ENCODE measurements around the gene PTGS2.

DNA sequence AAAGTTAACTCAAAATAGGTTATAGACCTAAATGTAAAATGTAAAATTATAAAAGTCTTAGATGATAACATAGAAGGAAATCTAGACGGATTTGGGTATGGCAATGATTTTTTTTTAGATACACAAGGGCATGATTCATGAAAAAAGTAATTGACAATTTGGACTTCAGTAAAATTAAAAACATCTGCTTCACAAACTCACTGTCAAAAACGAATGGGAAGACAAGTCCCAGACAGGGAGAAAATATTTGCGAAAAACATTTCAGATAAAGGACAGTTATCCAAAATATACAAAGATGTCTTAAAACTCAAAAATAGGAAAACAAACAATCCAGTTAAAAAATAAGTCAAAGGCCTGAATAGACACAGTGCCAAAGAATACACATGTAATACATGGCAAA is 9.7 kb upstream of the PTGS2 start:
- TF ChIP-seq SRF (IDR thresholded peaks at IDR 0.05; ENCODE audit: low read depth, low read length) (no peak), CREB1 (IDR thresholded peaks at IDR 0.05) (no peak), POU5F1 (IDR thresholded peaks at IDR 0.05; ENCODE audit: low read depth, low read length) (no peak), POLR2AphosphoS5 (IDR thresholded peaks at IDR 0.05; ENCODE audit: low read depth, low read length) (no peak), POLR2A (IDR thresholded peaks at IDR 0.05; ENCODE audit: control extremely low read depth in 1 of 2, low read depth in 2 of 2, low read length in 2 of 2) (no peak), EZH2 (IDR thresholded peaks at IDR 0.05; ENCODE audit: low read depth, low read length, severe bottlenecking) (no peak)
- TF ChIP-seq, protein P1, sequence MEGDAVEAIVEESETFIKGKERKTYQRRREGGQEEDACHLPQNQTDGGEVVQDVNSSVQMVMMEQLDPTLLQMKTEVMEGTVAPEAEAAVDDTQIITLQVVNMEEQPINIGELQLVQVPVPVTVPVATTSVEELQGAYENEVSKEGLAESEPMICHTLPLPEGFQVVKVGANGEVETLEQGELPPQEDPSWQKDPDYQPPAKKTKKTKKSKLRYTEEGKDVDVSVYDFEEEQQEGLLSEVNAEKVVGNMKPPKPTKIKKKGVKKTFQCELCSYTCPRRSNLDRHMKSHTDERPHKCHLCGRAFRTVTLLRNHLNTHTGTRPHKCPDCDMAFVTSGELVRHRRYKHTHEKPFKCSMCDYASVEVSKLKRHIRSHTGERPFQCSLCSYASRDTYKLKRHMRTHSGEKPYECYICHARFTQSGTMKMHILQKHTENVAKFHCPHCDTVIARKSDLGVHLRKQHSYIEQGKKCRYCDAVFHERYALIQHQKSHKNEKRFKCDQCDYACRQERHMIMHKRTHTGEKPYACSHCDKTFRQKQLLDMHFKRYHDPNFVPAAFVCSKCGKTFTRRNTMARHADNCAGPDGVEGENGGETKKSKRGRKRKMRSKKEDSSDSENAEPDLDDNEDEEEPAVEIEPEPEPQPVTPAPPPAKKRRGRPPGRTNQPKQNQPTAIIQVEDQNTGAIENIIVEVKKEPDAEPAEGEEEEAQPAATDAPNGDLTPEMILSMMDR (IDR thresholded peaks at IDR 0.05; ENCODE audit: control extremely low read depth in 1 of 3, insufficient read depth in 1 of 3, low read depth in 1 of 3, low read length in 3 of 3) = no peak
- TF ChIP-seq, protein P2, sequence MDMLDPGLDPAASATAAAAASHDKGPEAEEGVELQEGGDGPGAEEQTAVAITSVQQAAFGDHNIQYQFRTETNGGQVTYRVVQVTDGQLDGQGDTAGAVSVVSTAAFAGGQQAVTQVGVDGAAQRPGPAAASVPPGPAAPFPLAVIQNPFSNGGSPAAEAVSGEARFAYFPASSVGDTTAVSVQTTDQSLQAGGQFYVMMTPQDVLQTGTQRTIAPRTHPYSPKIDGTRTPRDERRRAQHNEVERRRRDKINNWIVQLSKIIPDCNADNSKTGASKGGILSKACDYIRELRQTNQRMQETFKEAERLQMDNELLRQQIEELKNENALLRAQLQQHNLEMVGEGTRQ (IDR thresholded peaks at IDR 0.05; ENCODE audit: low read length) = no peak
